GM12878 (cell line): ENCODE data around the gene ESRP2.

ENCODE experiments used
- ATF7 ChIP-seq: fragments of 450-650 bp; IDR thresholded peaks from 2 replicates; pipeline ENCODE4 v1.6.1; 2016; ENCODE audit warnings: low read depth, mild to moderate bottlenecking
- CEBPB ChIP-seq, 2 experiments: fragments of 150-350 bp in 1 of 2; IDR thresholded peaks; 2 replicates each; pipeline ENCODE4 v1.6.1; 2012 to 2014; ENCODE audit warnings: low read depth in 2 of 2, low read length in 2 of 2, borderline replicate concordance in 1 of 2, inconsistent platforms in 1 of 2
- FOXM1 ChIP-seq: IDR thresholded peaks from 2 replicates; pipeline ENCODE4 v1.6.1; 2012; ENCODE audit warnings: low read depth, mild to moderate bottlenecking, inconsistent platforms, low read length, moderate library complexity
- GABPA ChIP-seq: IDR thresholded peaks from 2 replicates; pipeline ENCODE4 v1.6.1; 2014; ENCODE audit warnings: antibody characterized with exemption, low read depth, mild to moderate bottlenecking, inconsistent platforms
- MTA3 ChIP-seq: IDR thresholded peaks from 2 replicates; pipeline ENCODE4 v1.6.1; 2012; ENCODE audit warnings: low read length, inconsistent platforms, borderline replicate concordance
- RAD21 ChIP-seq: IDR thresholded peaks from 2 replicates; pipeline ENCODE4 v1.6.1; 2011; ENCODE audit warnings: mild to moderate bottlenecking, low read depth, low read length, moderate library complexity; ENCODE audit not compliant: insufficient read depth
- SMC3 ChIP-seq: IDR thresholded peaks from 2 replicates; pipeline ENCODE4 v1.6.1; 2011; ENCODE audit warnings: low read length, improper control_type of control experiment, borderline replicate concordance
- SP1 ChIP-seq: IDR thresholded peaks from one replicate; pipeline ENCODE4 v1.6.1; 2011; ENCODE audit warnings: low read depth, low read length
- STAT1 ChIP-seq: fragments of 450-650 bp; conservative IDR thresholded peaks from 2 replicates; pipeline ENCODE4 v1.6.1; 2014; ENCODE audit warnings: antibody characterized with exemption, mild to moderate bottlenecking
- TAF1 ChIP-seq: IDR thresholded peaks from 2 replicates; pipeline ENCODE4 v1.6.1; 2011; ENCODE audit warnings: mild to moderate bottlenecking, low read depth, low read length, borderline replicate concordance
- YY1 ChIP-seq: IDR thresholded peaks from 2 replicates; pipeline ENCODE4 v1.6.1; 2011; ENCODE audit warnings: low read depth, mild to moderate bottlenecking, low read length
- TF ChIP-seq, protein P1 (sequence below): fragments of 450-650 bp; IDR thresholded peaks from 2 replicates; pipeline ENCODE4 v1.6.1; 2018; ENCODE audit warnings: borderline replicate concordance, mild to moderate bottlenecking; ENCODE audit not compliant: partially characterized antibody
- TF ChIP-seq, protein P2 (sequence below): fragments of 450-650 bp; formaldehyde crosslinking; IDR thresholded peaks from 2 replicates; pipeline ENCODE4 v1.5.0; 2022; ENCODE audit warnings: mild to moderate bottlenecking, missing genetic modification characterization
- TF ChIP-seq, protein P3 (sequence below), 3 experiments: IDR thresholded peaks in 2 of 3; conservative IDR thresholded peaks in 1 of 3; 2 replicates each; pipeline ENCODE4 v1.5.1; 2011; ENCODE audit warnings: low read depth in 3 of 3, low read length in 3 of 3, mild to moderate bottlenecking in 3 of 3, control low read depth in 2 of 3, moderate library complexity in 2 of 3, inconsistent platforms in 1 of 3, mixed read lengths in 1 of 3; ENCODE audit not compliant: control insufficient read depth in 2 of 3, insufficient read depth in 1 of 3; ENCODE audit errors: extremely low read depth in 1 of 3

DNA sequence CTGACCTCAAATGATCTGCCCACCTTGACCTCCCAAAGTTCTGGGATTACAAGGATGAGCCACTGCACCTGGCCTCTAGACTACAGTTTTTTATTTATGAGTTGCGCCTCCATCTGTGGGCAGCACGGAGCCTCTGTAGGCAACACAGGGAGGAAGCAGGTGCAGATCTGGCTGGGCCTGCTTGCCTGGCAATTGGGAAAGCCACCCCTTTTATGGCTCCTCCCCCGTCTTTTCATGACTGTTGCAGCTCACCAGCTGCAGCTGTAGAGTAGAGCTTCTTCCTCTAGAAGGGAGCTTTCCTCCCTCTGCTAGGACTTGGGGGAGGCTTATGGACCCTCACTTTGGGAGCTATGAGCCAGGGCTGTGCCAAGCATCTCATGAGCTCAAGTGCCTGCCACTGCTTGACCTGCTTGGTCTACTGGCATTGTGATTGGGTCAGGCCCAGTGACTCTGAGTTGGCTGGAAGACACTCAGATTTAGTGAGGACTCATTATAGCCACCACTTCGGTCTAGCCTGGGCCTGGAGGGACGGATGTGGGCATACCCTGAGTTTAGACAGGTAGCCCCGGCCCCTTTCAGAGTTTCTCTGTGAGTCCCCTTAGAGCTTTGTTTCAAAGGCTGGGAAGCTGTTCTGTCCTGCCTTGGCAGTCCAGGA lies 21.5 kb upstream of the ESRP2 start:
- TF ChIP-seq MTA3 (no peak), GABPA (no peak), SP1 (no peak), TAF1 (no peak), YY1 (no peak), RAD21 (no peak), STAT1 (no peak), FOXM1 (no peak), CEBPB (IDR thresholded peaks at IDR 0.05; ENCODE audit: borderline replicate concordance in 1 of 2, low read depth in 2 of 2, low read length in 2 of 2) (no peak), ATF7 (no peak), SMC3 (no peak)
- TF ChIP-seq, protein P1, sequence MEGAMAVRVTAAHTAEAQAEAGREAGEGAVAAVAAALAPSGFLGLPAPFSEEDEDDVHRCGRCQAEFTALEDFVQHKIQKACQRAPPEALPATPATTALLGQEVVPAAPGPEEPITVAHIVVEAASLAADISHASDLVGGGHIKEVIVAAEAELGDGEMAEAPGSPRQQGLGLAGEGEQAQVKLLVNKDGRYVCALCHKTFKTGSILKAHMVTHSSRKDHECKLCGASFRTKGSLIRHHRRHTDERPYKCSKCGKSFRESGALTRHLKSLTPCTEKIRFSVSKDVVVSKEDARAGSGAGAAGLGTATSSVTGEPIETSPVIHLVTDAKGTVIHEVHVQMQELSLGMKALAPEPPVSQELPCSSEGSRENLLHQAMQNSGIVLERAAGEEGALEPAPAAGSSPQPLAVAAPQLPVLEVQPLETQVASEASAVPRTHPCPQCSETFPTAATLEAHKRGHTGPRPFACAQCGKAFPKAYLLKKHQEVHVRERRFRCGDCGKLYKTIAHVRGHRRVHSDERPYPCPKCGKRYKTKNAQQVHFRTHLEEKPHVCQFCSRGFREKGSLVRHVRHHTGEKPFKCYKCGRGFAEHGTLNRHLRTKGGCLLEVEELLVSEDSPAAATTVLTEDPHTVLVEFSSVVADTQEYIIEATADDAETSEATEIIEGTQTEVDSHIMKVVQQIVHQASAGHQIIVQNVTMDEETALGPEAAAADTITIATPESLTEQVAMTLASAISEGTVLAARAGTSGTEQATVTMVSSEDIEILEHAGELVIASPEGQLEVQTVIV, result no peak
- TF ChIP-seq, protein P2, sequence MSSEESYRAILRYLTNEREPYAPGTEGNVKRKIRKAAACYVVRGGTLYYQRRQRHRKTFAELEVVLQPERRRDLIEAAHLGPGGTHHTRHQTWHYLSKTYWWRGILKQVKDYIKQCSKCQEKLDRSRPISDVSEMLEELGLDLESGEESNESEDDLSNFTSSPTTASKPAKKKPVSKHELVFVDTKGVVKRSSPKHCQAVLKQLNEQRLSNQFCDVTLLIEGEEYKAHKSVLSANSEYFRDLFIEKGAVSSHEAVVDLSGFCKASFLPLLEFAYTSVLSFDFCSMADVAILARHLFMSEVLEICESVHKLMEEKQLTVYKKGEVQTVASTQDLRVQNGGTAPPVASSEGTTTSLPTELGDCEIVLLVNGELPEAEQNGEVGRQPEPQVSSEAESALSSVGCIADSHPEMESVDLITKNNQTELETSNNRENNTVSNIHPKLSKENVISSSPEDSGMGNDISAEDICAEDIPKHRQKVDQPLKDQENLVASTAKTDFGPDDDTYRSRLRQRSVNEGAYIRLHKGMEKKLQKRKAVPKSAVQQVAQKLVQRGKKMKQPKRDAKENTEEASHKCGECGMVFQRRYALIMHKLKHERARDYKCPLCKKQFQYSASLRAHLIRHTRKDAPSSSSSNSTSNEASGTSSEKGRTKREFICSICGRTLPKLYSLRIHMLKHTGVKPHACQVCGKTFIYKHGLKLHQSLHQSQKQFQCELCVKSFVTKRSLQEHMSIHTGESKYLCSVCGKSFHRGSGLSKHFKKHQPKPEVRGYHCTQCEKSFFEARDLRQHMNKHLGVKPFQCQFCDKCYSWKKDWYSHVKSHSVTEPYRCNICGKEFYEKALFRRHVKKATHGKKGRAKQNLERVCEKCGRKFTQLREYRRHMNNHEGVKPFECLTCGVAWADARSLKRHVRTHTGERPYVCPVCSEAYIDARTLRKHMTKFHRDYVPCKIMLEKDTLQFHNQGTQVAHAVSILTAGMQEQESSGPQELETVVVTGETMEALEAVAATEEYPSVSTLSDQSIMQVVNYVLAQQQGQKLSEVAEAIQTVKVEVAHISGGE (CRISPR knock-in tag), result no peak
- TF ChIP-seq, protein P3, sequence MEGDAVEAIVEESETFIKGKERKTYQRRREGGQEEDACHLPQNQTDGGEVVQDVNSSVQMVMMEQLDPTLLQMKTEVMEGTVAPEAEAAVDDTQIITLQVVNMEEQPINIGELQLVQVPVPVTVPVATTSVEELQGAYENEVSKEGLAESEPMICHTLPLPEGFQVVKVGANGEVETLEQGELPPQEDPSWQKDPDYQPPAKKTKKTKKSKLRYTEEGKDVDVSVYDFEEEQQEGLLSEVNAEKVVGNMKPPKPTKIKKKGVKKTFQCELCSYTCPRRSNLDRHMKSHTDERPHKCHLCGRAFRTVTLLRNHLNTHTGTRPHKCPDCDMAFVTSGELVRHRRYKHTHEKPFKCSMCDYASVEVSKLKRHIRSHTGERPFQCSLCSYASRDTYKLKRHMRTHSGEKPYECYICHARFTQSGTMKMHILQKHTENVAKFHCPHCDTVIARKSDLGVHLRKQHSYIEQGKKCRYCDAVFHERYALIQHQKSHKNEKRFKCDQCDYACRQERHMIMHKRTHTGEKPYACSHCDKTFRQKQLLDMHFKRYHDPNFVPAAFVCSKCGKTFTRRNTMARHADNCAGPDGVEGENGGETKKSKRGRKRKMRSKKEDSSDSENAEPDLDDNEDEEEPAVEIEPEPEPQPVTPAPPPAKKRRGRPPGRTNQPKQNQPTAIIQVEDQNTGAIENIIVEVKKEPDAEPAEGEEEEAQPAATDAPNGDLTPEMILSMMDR (IDR thresholded peaks at IDR 0.05 in 2 of 3, conservative IDR thresholded peaks at IDR 0.05 in 1 of 3; ENCODE audit: control insufficient read depth in 2 of 3, extremely low read depth in 1 of 3, insufficient read depth in 1 of 3, low read depth in 3 of 3, low read length in 3 of 3), result no peak
